Muscle of leg (tissue), 11 donors: ENCODE measurements around the gene ZSCAN22. TPM values are rescaled to one million over a fixed set of nuclear protein-coding genes. Genes with fewer than 3 reads are reported as not detected.
A peak's percentile ranks its signal among the peaks of the same experiment; 100 is the strongest.

Experiments used
- DNase-seq: peaks from one replicate; pipeline ENCODE4 v3.0.0; 2013
- H3K27ac ChIP-seq: one replicate; pipeline ENCODE4 v1.5.1; 2013; ENCODE audit warnings: mild to moderate bottlenecking, low read length, control low read depth
- H3K27me3 ChIP-seq: one replicate; pipeline ENCODE4 v1.6.1; 2013; ENCODE audit warnings: low read length; ENCODE audit not compliant: control insufficient read depth, insufficient read depth
- H3K36me3 ChIP-seq: one replicate; pipeline ENCODE4 v1.6.1; 2013; ENCODE audit warnings: low read length; ENCODE audit not compliant: control insufficient read depth, insufficient read depth
- H3K4me1 ChIP-seq: one replicate; pipeline ENCODE4 v1.6.1; 2013; ENCODE audit warnings: low read length; ENCODE audit not compliant: control insufficient read depth, insufficient read depth
- H3K4me3 ChIP-seq: one replicate; pipeline ENCODE4 v1.5.1; 2013; ENCODE audit warnings: low read length, control low read depth
- H3K9me3 ChIP-seq: replicated peaks from 2 replicates; pipeline ENCODE4 v1.6.1; 2013; ENCODE audit warnings: low read depth, low read length; ENCODE audit not compliant: control insufficient read depth
- WGBS: methylation state at CpG from one replicate; pipeline ENCODE4 v1.1.5; 2013; ENCODE audit warnings: missing lambda C conversion rate; ENCODE audit not compliant: insufficient coverage; 5-methylcytosine and 5-hydroxymethylcytosine counted together
- polyA plus RNA-seq, 8 donors: library from polyadenylated mRNA; unstranded; fragments of 120-200 nt; gene quantifications; one replicate each; pipeline versions ENCODE4 v1.2.1 to v1.2.3, GENCODE V29; 2013; ENCODE audit warnings: inconsistent platforms in 1 of 8, low replicate concordance in 1 of 8; ENCODE audit not compliant: insufficient read length in 8 of 8, insufficient read depth in 1 of 8
- total RNA-seq: library from RNA; stranded (reverse); fragments of 120-200 nt; gene quantifications from one replicate; pipeline ENCODE4 v1.2.4, GENCODE V29; 2013

Gene ZSCAN22
- total and polyA plus RNA-seq, 9 donors: 2.4 to 3.4 (median 3.2) TPM

- Histone ChIP-seq H3K4me3 (peak overlapping the region; percentile 5), H3K27me3 (peaks cover 53% of the 10 kb centered on the region), H3K4me1 (peaks cover 18% of the 10 kb centered on the region), H3K27ac (no peak overlapping the region), H3K9me3 (no peaks in the 10 kb centered on the region), H3K36me3 (peaks cover 3% of the 10 kb centered on the region)
- 5% methylated on average over 83 of the region's 84 CpGs for WGBS
- DNase-seq: peak; percentile 36
Observed at GRCh38 chr19:58350001-58350861, 23.4 kb downstream of the ZSCAN22 start.

- DNase-seq: no peak
- no peak overlapping the region for H3K4me3 ChIP-seq
- WGBS: 61% methylated on average over 34 of the region's 34 CpGs
- peaks cover 22% of the 10 kb centered on the region for H3K4me1 ChIP-seq
- H3K27ac ChIP-seq: no peak overlapping the region
- peaks cover 3% of the 10 kb centered on the region for H3K36me3 ChIP-seq
- H3K9me3 ChIP-seq: no peaks in the 10 kb centered on the region
- peaks cover 54% of the 10 kb centered on the region for H3K27me3 ChIP-seq
Observed at GRCh38 chr19:58350871-58351557, 24.2 kb downstream of the ZSCAN22 start.

DNA sequence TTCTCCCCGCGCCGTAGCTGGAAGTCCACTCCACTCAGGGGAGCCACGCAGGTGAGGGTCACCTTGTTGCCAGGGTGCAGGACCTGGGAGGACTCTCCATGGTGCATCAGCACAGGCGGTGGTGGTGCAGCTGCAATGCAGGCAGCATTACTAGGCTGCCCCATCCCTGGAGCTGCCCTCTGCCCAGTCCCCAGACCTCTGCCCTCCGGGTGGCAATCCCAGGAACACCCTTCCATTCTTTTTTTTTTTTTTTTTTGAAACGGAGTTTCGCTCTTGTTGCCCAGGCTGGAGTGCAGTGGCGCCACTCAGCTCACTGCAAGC, 24.7 kb downstream of the ZSCAN22 start:
- peaks cover 26% of the 10 kb centered on the region for H3K4me1 ChIP-seq
- H3K9me3 ChIP-seq: no peaks in the 10 kb centered on the region
- WGBS: 87% methylated on average over 6 of the region's 9 CpGs
- DNase-seq: no peak
- peaks cover 3% of the 10 kb centered on the region for H3K36me3 ChIP-seq
- H3K27me3 ChIP-seq: peaks cover 54% of the 10 kb centered on the region
- no peak overlapping the region for H3K27ac ChIP-seq
- H3K4me3 ChIP-seq: no peak overlapping the region

- H3K27me3 ChIP-seq: peaks cover 54% of the 10 kb centered on the region
- no peak overlapping the region for H3K27ac ChIP-seq
- no peaks in the 10 kb centered on the region for H3K9me3 ChIP-seq
- H3K4me1 ChIP-seq: peaks cover 20% of the 10 kb centered on the region
- DNase-seq: no peak
- H3K36me3 ChIP-seq: peaks cover 3% of the 10 kb centered on the region
- no peak overlapping the region for H3K4me3 ChIP-seq
- 80% methylated on average over 19 of the region's 23 CpGs for WGBS
Observed at GRCh38 chr19:58351990-58352755, 25.4 kb downstream of the ZSCAN22 start.

DNA sequence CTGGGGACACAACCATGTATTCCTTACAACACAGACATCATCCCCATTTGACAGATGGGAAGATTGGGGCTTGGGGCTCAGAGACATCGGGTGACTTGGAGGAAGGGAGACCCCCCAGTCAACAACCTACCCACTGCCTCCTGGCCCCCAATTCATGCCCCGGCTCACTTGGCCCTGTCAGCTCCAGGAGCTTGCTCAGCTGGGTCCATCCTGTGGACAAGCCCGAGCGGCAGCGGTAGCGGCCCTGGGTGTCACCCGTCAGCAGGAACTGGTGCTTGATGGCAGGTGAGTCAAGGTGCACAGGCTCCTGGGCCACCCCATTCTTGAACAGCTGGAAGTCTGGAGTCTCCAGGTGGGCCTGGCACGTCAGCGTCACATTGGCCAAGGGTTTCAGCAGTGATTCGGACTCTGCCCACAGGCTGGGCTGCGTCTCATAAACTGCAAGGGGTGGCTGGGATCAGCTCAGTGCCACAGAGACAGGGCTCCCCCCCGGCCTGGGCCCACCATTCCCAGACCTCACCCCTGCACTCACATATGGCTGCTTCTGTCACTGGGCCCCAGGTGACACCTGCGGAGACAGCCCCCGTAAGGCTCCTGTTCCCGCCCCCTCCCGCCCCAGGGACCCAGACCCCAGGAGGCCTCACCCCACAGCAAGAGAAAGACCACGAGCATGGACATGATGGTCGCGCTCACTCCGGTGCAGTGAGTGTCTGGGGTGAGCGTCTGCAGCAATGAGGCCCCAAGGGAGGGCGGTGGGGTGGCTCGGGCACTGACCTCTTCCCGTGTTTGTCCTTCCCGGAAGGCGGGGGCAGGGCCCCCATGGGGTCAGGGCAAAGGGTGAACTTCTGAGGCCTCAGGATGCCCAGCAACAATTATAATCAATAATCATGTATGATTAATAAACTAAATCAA, 26.2 kb downstream of the ZSCAN22 start, which contains the start of gene A1BG:
TSS of gene A1BG (minus strand) at position 733 of the 912 bp plus-strand sequence. CDS start at position 678, 55 bp downstream.
- peaks cover 47% of the 10 kb centered on the region for H3K27me3 ChIP-seq
- DNase-seq: no peak
- 80% methylated on average over 20 of the region's 26 CpGs for WGBS
- peaks cover 18% of the 10 kb centered on the region for H3K4me1 ChIP-seq
- H3K27ac ChIP-seq: no peak within 1 kb of the TSS
- peaks cover 3% of the 10 kb centered on the region for H3K36me3 ChIP-seq
- no peaks in the 10 kb centered on the region for H3K9me3 ChIP-seq
- H3K4me3 ChIP-seq: no peak within 1 kb of the TSS

DNA sequence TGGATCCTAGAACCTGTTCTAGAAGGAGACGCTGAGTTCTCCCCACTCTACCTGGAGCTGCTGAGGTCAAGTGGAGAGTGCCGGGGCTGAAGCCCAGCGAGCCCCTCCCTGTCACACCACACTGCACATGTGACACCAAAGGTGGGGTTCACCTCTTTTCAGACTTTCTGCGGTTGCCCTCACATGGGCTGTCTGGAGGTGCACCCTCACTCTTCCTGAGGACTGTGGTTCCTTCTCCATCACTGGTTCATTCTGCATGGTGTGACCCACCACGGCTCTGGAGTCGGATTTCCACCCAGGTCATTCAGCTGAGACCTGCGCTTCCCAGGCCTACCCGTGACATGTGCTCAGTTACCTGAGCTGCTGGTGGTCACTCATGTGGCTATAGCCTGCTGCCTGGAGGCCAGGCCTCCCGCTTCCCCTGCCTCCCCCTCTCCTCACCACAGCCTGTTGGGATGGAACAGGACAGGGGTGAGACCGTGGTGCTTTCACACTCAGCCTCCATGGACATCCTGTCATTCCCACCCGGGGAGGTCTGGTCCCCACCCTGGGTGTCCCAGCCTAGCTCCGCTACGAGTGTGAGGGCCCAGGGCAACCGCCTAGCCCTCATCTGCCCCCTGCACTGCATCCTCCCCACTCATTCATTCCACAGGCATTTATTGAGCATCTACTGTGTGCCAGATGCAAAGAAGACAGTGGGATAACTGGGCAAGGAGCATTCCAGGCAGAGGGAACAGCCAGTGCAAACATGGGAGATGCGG, 27.1 kb downstream of the ZSCAN22 start:
- H3K4me1 ChIP-seq: peaks cover 18% of the 10 kb centered on the region
- no peak overlapping the region for H3K4me3 ChIP-seq
- no peak for DNase-seq
- no peak overlapping the region for H3K27ac ChIP-seq
- H3K9me3 ChIP-seq: no peaks in the 10 kb centered on the region
- H3K27me3 ChIP-seq: peaks cover 44% of the 10 kb centered on the region
- WGBS: 68% methylated on average over 8 of the region's 15 CpGs
- H3K36me3 ChIP-seq: peaks cover 3% of the 10 kb centered on the region

DNA sequence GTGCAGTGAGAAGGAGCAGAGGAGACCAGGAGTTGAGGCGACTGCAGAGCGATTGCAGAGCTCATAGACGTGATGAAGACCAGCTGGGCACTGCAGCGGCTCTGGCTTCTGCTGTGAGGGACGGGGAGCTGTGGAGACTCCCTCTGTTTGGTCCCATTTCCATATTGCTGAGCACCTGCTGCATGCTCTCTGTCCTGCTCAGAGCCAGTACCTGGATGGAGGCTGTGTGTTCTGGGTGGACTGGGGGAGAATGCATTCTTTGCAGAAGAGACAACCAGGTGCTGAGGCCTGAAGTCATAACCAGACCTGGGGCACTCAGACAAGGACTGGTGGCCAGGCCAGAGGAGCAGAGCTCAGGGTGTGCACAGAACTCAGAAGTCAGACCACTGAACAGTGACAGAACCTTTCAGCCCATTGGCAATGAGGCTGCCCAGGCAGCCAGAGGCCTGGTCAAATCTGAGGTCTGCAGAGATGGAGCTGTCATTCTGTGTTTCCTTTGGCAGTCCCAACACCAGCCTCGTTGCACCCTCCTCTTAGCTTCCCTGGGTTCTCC, 27.8 kb downstream of the ZSCAN22 start:
- Histone ChIP-seq H3K9me3 (no peaks in the 10 kb centered on the region), H3K4me1 (peaks cover 18% of the 10 kb centered on the region), H3K36me3 (peaks cover 3% of the 10 kb centered on the region), H3K27me3 (peaks cover 38% of the 10 kb centered on the region), H3K27ac (no peak overlapping the region), H3K4me3 (no peak overlapping the region)
- DNase-seq: no peak
- WGBS: 80% methylated on average over 6 of the region's 6 CpGs

DNA sequence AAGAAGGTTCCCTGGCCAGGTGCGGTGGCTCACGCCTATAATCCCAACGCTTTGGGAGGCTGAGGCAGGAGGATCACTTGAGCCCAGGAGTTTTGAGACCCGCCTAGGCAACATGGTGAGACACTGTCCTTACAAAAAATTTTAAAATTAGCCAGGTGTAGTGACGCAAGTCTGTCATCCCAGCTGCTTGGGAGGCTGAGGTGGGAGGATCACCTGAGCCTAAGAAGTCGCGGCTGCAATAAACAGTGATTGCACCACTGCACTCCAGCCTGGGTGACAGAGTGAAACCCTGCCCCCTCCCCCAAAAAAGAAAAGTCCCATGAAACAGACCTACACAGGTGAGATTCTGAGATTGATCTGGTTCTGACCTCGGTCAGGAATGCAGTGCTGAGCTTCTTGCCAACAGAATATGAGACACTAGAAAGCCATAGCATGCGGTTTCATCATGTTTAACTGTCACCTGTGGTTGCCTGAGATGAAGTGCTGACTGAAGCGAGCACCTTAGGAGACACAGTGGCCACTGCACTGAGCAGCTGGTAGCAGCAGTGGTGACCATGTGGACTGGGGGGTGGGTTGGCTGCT, 28.5 kb downstream of the ZSCAN22 start:
- H3K27me3 ChIP-seq: peaks cover 30% of the 10 kb centered on the region

More for the DNA sequence above, 28.5 kb downstream of the ZSCAN22 start:
- peaks cover 3% of the 10 kb centered on the region for H3K36me3 ChIP-seq
- no peaks in the 10 kb centered on the region for H3K9me3 ChIP-seq
- WGBS: 91% methylated on average over 9 of the region's 10 CpGs
- DNase-seq: no peak
- H3K4me3 ChIP-seq: no peak overlapping the region
- H3K27ac ChIP-seq: no peak overlapping the region
- H3K4me1 ChIP-seq: peaks cover 12% of the 10 kb centered on the region
